ENCODE results near the gene CBFA2T3. TPM values are rescaled to one million over a fixed set of nuclear protein-coding genes. Genes with fewer than 3 reads are reported as not detected.

CBFA2T3 gene
- total RNA-seq, 4 donors from 2014 or later, result 0.84 to 12.6 (median 1.4) TPM

- DNase-seq (ENCODE audit: low spot score), result no peak
- no peak for TF ChIP-seq CTCF (IDR thresholded peaks at IDR 0.05)
- ATAC-seq (ENCODE audit: low FRiP score), result no peak
Measured at GRCh38 chr16:88863426-88863825, 113.6 kb downstream of the CBFA2T3 start.

GRCh38 chr16:88862968-88863367, 114.0 kb downstream of the CBFA2T3 start:
- ATAC-seq (ENCODE audit: low FRiP score), result no peak
- no peak for TF ChIP-seq CTCF (IDR thresholded peaks at IDR 0.05)
- DNase-seq (ENCODE audit: low spot score), result no peak

DNA sequence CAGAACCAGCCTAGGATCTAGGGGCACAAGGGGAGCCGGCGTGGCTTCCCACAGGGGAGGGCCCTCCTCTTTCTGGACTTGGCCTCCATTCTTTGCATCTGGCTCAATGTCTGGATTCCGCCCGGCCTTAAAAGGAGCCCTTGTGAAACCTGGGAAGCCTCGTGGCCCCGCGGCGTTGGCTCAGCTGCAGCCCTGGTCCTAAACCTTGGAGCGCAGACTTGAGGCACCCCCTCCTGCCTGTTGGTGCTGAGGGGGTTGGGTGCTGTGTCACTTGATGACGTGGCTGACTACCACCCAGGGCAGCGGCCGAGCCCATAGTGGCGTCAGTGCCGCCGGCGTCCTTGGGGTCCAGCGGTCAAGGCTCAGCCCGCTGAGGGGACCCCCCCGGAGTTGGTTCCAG, 115.6 kb downstream of the CBFA2T3 start:
- ATAC-seq (ENCODE audit: low FRiP score) (no peak), DNase-seq (ENCODE audit: low spot score) (no peak)
- TF ChIP-seq CTCF (IDR thresholded peaks at IDR 0.05), result no peak

- no peak for DNase-seq (ENCODE audit: low spot score)
- no peak for ATAC-seq (ENCODE audit: low FRiP score)
- TF ChIP-seq CTCF (IDR thresholded peaks at IDR 0.05), result no peak
Measured at GRCh38 chr16:88859381-88860091, 117.5 kb downstream of the CBFA2T3 start.

DNA sequence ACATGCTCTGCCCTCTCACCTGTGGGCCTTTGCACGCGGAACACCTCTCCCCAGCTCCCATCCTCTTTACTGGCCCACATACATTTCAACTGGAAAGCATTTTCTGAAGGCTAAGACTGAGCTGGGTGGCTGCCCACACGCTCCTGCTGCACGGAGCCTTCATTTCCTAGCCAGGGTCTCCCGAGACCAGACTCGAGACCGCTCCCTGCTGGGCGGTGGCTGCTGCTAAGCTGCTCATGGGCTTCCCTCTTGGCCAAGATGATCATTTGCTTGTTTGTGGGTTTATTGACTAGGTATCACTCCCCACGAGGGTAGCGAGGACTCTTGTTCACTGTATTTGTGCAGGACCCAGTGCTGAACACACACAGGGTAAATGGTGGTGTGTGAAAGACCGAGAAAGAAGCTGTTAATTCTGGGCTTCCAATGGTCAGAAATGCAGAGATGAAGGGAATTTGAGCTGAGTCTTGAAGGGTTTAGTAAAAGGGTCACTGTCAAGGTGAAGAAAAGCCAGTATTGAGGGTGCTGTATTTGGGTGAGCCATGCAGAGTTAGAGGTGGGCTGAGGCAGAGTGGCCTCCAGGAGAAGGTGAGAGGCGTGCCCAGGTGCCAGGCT, 119.2 kb downstream of the CBFA2T3 start:
- TF ChIP-seq CTCF (IDR thresholded peaks at IDR 0.05), result no peak
- ATAC-seq (ENCODE audit: low FRiP score), result peak; percentile 23
- peak; percentile 41 for DNase-seq (ENCODE audit: low spot score)

GRCh38 chr16:88856828-88857727, 119.9 kb downstream of the CBFA2T3 start, which contains the start of the genes GALNS and TRAPPC2L:
Gene GALNS (minus strand): TSS chr16:88856947. CDS start chr16:88856877, 70 bp downstream.
Gene TRAPPC2L (plus strand): TSS chr16:88857127. CDS start chr16:88857151, 24 bp downstream.
- peak; percentile 100 for DNase-seq (ENCODE audit: low spot score)
- TF ChIP-seq CTCF (IDR thresholded peaks at IDR 0.05), result no peak
- peak; percentile 88 for ATAC-seq (ENCODE audit: low FRiP score)

Data from omental fat pad (tissue), 4 donors.